MM.1S (cell line): ENCODE data around the gene OR2M3.

Source experiments
- DNase-seq: peaks from one replicate; pipeline ENCODE4 v3.0.0-alpha.2; 2015
- H2AFZ ChIP-seq: fragments of 300-600 bp; sonication (generic); 2 replicates; pipeline ENCODE4 v1.6.0; 2016; ENCODE audit warnings: antibody characterized with exemption, low read length
- H3F3A ChIP-seq: fragments of 300-600 bp; sonication (generic); 2 replicates; pipeline ENCODE4 v1.6.1; 2016; ENCODE audit warnings: mild to moderate bottlenecking, antibody characterized with exemption, low read length, moderate library complexity, mixed read lengths; ENCODE audit not compliant: insufficient read depth
- H3K27ac ChIP-seq: fragments of 300-600 bp; sonication (generic); 2 replicates; pipeline ENCODE4 v1.5.1; 2016; ENCODE audit warnings: mild to moderate bottlenecking, low read length
- H3K27me3 ChIP-seq: fragments of 300-600 bp; sonication (generic); replicated peaks from 2 replicates; pipeline ENCODE4 v1.6.0; 2016; ENCODE audit warnings: low read length; ENCODE audit not compliant: insufficient read depth
- H3K36me3 ChIP-seq: fragments of 300-600 bp; sonication (generic); replicated peaks from 2 replicates; pipeline ENCODE4 v1.6.1; 2016; ENCODE audit warnings: mild to moderate bottlenecking, low read length, mixed read lengths; ENCODE audit not compliant: insufficient read depth
- H3K4me1 ChIP-seq: fragments of 300-600 bp; sonication (generic); 2 replicates; pipeline ENCODE4 v1.6.1; 2016; ENCODE audit warnings: low read length, mixed read lengths
- H3K4me2 ChIP-seq: fragments of 300-600 bp; sonication (generic); 2 replicates; pipeline ENCODE4 v1.6.0; 2016; ENCODE audit warnings: low read depth, low read length
- H3K4me3 ChIP-seq: fragments of 300-600 bp; sonication (generic); 2 replicates; pipeline ENCODE4 v1.5.1; 2016; ENCODE audit warnings: low read length, mixed read lengths
- H3K79me2 ChIP-seq: fragments of 300-600 bp; sonication (generic); 2 replicates; pipeline ENCODE4 v1.6.1; 2016; ENCODE audit warnings: mixed run types, low read length, mixed read lengths
- H3K9ac ChIP-seq: fragments of 300-600 bp; sonication (generic); 2 replicates; pipeline ENCODE4 v1.6.1; 2016; ENCODE audit warnings: low read length, mixed read lengths
- H3K9me2 ChIP-seq: fragments of 300-600 bp; sonication (generic); replicated peaks from 2 replicates; pipeline ENCODE4 v1.6.1; 2016; ENCODE audit warnings: mild to moderate bottlenecking, low read length, mixed read lengths; ENCODE audit not compliant: insufficient read depth
- H3K9me3 ChIP-seq: fragments of 300-600 bp; sonication (generic); replicated peaks from 2 replicates; pipeline ENCODE4 v1.6.1; 2016; ENCODE audit warnings: mild to moderate bottlenecking, low read length, mixed read lengths; ENCODE audit not compliant: insufficient read depth
- H4K20me1 ChIP-seq: fragments of 300-600 bp; sonication (generic); 2 replicates; pipeline ENCODE4 v1.6.1; 2016; ENCODE audit warnings: mild to moderate bottlenecking, low read length, moderate library complexity, mixed read lengths; ENCODE audit not compliant: insufficient read depth
- CTCF ChIP-seq: fragments of 300-600 bp; sonication (generic); IDR thresholded peaks from 2 replicates; pipeline ENCODE4 v1.5.1; 2016; ENCODE audit warnings: antibody characterized with exemption, low read length, mixed read lengths
- EZH2 ChIP-seq: fragments of 300-600 bp; sonication (generic); optimal IDR thresholded peaks from 2 replicates; pipeline ENCODE3; 2017; ENCODE audit warnings: low read depth, mild to moderate bottlenecking, antibody characterized with exemption, low read length, mixed read lengths
- EZH2phosphoT487 ChIP-seq: fragments of 300-600 bp; sonication (generic); IDR thresholded peaks from 2 replicates; pipeline ENCODE4 v1.6.1; 2018; ENCODE audit warnings: antibody characterized with exemption, low read length

The OR2M3 gene

GRCh38 chr1:248158758-248159157, 38.3 kb upstream of the OR2M3 start:
- TF ChIP-seq EZH2 (no peak), EZH2phosphoT487 (no peak), CTCF (no peak)
- H3K4me3 ChIP-seq: no peak overlapping the region
- H2AFZ ChIP-seq: no peak overlapping the region
- H3K9me2 ChIP-seq: no peaks in the 10 kb centered on the region
- no peaks in the 10 kb centered on the region for H3K9me3 ChIP-seq
- H3K79me2 ChIP-seq: no peaks in the 10 kb centered on the region
- no peak overlapping the region for H3K9ac ChIP-seq
- H4K20me1 ChIP-seq: no peaks in the 10 kb centered on the region
- no peaks in the 10 kb centered on the region for H3F3A ChIP-seq
- no peaks in the 10 kb centered on the region for H3K4me1 ChIP-seq
- no peak overlapping the region for H3K4me2 ChIP-seq
- no peak overlapping the region for H3K27ac ChIP-seq
- H3K36me3 ChIP-seq: no peaks in the 10 kb centered on the region
- no peaks in the 10 kb centered on the region for H3K27me3 ChIP-seq
- DNase-seq: no peak

GRCh38 chr1:248164031-248164430, 33.0 kb upstream of the OR2M3 start:
- Histone ChIP-seq H3K9ac (no peak overlapping the region), H4K20me1 (no peaks in the 10 kb centered on the region), H3K4me3 (no peak overlapping the region), H3K27me3 (no peaks in the 10 kb centered on the region), H3K9me3 (no peaks in the 10 kb centered on the region), H3K36me3 (no peaks in the 10 kb centered on the region), H2AFZ (no peak overlapping the region), H3F3A (no peaks in the 10 kb centered on the region), H3K4me2 (no peak overlapping the region), H3K9me2 (no peaks in the 10 kb centered on the region), H3K27ac (no peak overlapping the region), H3K4me1 (no peaks in the 10 kb centered on the region), H3K79me2 (no peaks in the 10 kb centered on the region)
- no peak for TF ChIP-seq EZH2
- no peak for TF ChIP-seq CTCF
- no peak for TF ChIP-seq EZH2phosphoT487
- DNase-seq: no peak

GRCh38 chr1:248165186-248165585, 31.9 kb upstream of the OR2M3 start:
- Histone ChIP-seq H3K9me2 (no peaks in the 10 kb centered on the region), H3K27ac (no peak overlapping the region), H3K9ac (no peak overlapping the region), H3K4me2 (no peak overlapping the region), H3K27me3 (no peaks in the 10 kb centered on the region), H3K4me3 (no peak overlapping the region), H3K9me3 (no peaks in the 10 kb centered on the region), H4K20me1 (no peaks in the 10 kb centered on the region), H2AFZ (no peak overlapping the region), H3F3A (no peaks in the 10 kb centered on the region), H3K79me2 (no peaks in the 10 kb centered on the region), H3K36me3 (no peaks in the 10 kb centered on the region), H3K4me1 (no peaks in the 10 kb centered on the region)
- no peak for DNase-seq
- TF ChIP-seq EZH2phosphoT487 (no peak), CTCF (no peak), EZH2 (no peak)

- Histone ChIP-seq H4K20me1 (no peaks in the 10 kb centered on the region), H3K36me3 (no peaks in the 10 kb centered on the region), H2AFZ (no peak within 1 kb of the TSS), H3K79me2 (no peaks in the 10 kb centered on the region), H3K4me2 (no peak within 1 kb of the TSS), H3K27me3 (no peaks in the 10 kb centered on the region), H3K9ac (no peak within 1 kb of the TSS), H3K9me3 (no peaks in the 10 kb centered on the region), H3K9me2 (no peaks in the 10 kb centered on the region), H3K27ac (no peak within 1 kb of the TSS), H3K4me3 (no peak within 1 kb of the TSS), H3F3A (no peaks in the 10 kb centered on the region), H3K4me1 (no peaks in the 10 kb centered on the region)
- no peak for TF ChIP-seq CTCF
- TF ChIP-seq EZH2phosphoT487: no peak
- no peak for TF ChIP-seq EZH2
- DNase-seq: no peak
Measured at GRCh38 chr1:248174521-248174920, 22.5 kb upstream of the OR2M3 start, which contains the start of gene OR2M2. TSS of gene OR2M2 (plus strand) at chr1:248174821. CDS start at chr1:248179986, 5,165 bp downstream.
